Central memory CD4-positive, alpha-beta T cell (primary cell): ENCODE results near the gene TTN.

Experiments used
- DNase-seq: peaks from one replicate; pipeline ENCODE4 v3.0.0; 2022
- total RNA-seq, 3 experiments: gene quantifications; one replicate each; lab custom pipeline; 2026; lab: John Stamatoyannopoulos, UW

Gene TTN
- 2.4 to 407 (median 33.4) reads per million in 3 experiments for total RNA-seq

DNA sequence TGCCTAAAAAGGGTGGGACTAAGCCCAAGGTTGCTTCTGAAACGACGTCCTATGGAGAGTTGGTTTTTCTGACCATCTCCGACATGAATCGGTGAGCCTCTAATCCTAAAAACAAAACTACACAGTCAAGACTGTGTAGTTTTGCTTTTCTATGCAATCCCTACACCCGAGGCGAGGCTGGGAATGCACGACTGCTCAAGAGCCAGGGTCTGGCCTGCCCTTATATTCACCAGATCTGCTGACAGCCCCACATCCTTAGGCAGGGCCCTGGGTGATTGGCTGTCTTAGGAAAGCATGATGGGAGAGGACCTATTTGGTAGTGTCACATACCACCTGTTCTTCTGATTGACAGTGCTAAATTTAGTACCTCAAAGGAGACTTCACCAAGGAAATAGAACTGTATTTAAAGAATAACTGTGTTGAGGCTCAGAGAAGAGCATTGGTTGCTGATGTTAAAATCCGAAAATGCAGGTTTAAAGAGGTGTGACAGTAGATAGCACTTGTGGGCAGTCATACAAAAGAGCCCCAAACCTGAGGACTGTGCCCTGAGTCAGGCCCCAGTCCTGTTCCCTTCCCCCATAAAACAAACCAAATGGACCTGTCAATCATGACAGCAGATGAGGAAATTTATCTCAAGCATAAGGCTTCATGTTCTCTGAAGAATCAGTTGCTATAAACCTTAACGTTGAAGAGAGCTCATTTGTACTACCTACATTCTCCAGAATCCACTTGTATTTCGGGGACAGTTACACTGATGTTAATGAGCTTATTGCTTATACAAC lies at the start of gene TTN:
TSS of gene TTN (minus strand) at position 197 of the 782 bp plus-strand sequence. CDS start 2,781 bp downstream, outside the sequence.
- no peak for DNase-seq

DNA sequence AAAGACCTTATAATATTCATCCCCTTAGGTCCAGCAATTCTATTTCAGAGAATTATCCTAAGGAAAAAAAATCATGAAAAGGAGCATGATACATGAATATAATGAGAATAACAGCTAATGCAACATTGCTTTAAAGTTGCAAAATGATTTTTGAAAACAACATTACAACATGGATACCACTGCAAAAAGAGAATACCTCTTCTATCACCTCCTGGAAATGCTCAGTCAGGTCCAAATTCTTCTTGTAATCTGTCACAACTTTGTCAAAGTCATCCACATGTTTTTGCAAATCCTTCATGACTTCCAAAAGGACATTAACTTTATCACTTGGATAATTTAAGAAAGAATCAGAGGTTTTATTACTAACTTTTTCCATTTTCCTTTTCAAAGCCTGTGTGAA lies 47.9 kb upstream of the TTN start:
- no peak for DNase-seq

DNA sequence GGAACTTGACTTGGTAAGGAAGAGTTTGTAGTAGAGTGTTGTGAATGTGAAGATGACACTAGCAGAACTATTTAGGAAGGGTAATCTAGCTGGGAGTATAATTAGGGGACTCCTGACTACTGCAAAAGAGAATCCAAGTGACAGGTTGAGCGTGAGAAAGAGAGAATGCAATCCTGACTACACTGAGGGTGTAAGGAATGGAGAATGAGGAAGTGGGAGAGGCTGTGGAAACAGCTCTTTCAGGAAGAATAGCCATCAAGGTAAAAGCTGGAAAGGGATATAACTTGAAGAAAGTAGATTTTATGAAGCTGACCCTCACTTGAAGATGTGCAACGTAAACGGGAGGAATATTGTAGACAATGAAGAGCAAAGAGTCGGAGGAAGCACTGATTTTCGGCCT lies 41.1 kb upstream of the TTN start:
- DNase-seq = no peak

DNA sequence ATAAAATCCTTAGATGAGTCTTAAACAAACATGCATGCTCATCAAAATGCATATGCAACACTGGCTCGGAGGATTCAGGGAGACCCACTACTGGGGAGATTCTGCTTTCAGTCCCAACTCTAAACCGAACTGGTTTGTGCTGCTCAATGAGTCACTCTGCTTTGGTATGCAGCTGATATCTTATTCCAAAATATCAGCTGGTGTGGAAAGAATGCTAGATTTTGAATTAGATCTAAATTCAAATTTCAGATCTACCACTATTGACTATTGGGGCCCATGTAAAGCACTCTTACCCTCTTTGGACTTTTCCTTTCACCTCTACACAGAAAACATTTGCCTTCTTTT lies 39.2 kb upstream of the TTN start:
- no peak for DNase-seq

DNA sequence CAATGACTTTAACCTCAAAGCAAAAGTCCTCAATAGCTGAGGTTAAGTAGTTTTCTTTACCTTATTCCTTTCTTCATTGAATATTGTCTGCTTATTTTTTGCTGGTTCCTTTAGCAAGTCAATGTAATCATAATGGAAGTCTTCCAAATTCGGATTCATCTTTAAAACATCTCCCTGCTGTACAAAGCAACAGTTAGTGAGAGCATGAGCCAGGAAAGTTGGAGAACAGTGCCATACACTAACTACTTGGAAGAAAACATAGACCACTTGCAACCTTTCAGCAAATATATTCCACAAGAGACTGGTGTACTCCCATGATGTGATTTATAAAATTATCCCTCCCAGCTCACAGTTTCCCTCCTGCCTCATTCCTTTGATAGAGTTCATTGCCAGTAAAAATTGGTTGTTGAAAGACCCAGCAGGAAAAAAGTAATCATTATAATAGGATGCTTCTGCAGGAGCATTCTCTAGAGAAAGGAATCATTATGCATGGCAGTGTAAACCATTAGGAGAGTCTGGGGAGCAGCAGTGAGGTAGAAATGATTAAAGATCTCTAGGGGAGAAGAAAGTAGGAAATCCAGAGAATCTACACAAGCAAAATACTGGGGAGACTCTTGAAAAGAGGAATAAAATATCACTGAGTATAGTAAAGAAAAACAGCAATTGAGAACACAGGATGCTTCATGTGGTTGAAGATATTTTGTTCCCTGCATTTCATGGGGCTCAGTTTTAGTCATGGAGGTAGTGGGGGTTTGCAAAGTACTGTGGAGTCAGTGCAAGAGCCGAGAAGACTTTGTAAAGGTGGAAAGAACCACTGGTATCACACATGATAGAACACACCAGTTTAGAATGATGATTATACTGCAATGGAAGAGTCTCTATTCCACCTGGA lies 38.6 kb upstream of the TTN start:
- DNase-seq = no peak

DNA sequence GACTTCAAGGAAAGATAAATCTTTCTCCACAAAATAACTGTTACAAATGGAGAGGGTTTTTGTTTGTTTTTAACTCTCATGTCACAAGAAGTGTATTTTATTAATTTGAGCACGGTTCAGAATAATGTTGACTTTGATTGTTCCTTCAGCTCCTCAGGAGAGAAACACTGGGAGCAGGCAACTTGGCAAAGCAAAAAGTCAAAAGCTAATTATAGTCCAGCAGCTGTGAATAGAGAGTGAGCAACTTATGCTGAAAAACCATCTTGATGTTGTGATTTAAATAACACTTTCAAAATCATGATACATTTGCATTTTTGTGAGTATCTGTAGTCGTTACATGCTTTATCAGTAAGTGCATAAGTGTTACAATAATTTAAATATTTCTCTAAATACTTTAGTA lies 37.5 kb upstream of the TTN start:
- no peak for DNase-seq

DNA sequence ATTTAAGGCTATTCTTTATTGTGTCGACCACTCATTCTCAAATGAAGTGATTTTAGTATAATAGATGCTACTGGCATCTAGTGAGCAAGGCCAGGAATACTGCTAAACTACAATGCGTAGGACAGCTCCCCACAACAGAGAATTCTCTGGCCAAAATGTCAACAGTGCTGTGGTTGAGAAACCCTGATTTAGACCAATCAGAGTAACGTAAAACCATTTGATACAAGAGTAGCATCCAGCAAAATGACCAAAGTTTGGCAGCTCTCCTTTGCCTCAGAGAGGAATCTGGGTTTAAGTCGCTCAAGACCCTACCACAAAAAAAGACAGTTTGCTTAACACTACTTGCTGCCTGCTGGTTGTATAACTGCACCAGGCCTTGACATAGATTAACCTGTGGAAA lies 37.0 kb upstream of the TTN start:
- DNase-seq = no peak

DNA sequence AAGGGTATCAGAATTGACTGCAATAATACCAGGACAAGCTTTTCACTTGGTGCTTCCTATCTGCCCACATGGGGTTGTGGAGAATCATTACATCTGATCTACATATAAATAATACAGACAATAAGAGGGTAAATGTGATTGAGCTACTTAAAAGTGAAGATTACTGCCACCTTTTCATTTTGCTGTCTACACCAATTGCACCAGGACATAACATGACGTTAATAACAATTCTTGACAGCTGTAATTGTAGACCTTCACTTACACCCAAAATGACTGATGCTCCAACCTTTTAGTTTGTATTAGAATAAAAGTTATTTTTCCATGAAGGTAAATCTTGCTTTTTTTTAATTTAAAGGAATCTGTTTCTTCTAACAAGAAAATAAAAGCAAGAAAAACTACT lies 36.5 kb upstream of the TTN start:
- DNase-seq = no peak

DNA sequence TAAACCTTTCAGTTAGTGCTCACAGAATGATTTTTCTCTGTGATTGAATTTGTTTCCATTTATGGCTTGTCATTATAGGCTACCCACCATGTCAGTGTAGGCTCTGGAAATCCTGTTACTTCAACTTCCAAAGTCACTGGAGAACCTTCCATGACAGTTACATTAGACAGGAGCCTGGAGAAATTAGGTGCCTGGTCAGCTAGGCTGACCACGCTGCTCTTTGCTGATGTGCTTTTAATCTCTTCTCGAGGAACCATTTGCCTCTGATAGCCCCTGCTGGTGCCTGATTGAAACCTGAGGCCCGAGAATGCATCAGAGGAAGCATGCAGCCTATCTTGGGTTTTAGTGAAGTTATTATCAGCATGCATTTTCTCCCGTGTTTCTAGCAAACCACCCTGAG lies 29.6 kb upstream of the TTN start:
- no peak for DNase-seq

DNA sequence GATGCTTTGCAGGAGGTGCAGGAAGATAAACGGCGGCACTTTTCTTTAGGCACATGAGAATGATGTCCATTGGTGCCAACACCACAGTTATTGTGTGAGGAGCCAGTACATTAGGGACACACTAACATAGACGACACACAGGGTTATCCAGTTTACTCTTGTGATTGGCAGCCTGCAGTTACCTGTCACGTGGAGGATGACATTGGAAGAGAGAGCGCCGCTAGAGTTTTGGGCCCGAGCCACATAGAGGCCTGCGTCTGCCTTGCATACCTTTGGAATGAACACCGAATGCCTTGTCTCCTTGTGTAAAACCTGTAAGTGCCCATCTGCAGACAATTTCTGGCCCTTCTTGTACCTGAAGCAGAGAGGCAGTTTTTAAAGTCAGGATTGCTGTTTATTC lies 26.9 kb upstream of the TTN start:
- DNase-seq = no peak

DNA sequence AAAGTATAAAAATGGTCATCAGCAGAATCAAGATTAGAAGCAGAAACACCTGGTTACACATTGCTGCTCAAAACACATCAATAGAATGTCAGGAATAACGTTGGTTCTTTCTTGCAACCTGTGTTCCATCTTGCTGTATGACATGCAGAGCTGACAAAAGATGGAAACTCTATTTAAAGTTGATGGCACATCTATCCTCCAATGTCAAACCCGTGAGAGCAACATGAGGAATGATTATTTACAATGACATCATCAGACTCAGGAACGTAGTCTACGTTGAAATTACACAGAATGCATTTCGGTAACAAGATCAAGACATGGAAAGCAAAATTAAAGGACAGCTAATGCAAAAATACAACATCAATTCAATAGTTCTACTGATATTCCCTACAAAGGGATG lies 26.2 kb upstream of the TTN start:
- no peak for DNase-seq

DNA sequence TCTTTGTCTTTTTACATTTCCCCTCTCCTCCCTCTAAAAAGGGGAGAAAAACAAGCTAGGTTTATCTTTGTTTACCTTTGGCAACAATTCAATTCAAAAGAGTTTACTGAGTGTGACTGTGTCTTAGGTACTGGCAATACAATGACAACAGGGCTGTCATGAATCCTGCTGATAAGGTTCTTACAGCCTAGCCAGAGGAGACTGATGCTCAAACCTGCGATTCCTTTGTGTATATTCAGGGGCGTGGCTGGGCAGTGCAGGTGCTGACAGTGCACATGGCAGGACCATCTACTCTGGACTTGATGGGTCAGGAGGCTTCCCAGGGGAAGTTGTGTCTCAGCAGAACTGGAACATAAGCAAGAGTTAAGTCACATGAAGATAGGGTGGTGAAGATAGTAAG lies 23.2 kb upstream of the TTN start:
- DNase-seq = no peak

DNA sequence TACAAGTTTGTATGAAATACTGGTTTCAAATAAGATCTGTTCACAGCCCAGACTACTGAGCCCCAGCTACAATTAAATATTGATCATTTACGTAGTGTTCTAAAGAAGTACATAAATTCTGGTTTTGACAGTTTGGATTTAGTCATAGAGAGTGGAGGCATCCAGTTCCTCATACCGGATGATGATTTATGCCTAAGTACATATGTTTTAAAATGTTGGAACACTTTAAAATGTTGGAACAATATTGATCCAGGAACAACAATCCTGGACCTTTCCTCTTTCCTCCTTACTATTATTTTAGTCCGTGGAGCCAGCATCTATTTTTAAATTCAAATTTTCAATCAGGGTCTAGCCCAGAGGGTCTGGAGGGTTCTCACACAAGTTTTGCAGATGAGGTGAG lies 22.8 kb upstream of the TTN start:
- DNase-seq = no peak

DNA sequence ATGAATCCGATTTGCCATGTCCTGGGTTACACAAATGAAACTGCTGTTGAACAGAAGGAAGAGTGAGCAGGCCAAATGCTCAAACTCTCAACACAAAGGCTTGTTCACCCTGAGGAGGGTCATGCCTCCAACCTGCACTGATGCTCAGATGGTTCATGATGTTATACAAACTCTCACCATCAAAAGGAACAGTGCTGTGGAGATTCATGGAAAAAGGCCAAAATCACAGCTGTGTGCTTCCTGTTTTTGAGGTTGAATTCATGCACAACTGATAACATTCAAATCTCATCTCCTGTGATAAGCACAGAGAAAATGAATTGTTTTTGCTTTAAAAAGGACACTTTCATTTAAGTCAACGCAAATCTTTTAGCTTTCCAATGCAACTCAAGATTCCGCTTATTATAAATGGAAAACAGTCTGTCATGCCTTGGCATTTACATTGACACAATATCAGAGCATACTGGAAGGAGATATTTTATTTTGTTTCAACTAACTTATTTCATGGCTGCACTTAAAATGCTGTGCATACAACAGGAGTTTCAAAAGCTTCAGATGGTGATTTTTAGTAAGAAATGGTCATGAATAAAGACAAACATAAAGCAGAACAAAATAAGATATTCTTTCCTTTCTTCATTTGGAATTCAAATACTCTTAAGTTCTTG lies 22.2 kb upstream of the TTN start:
- no peak for DNase-seq

DNA sequence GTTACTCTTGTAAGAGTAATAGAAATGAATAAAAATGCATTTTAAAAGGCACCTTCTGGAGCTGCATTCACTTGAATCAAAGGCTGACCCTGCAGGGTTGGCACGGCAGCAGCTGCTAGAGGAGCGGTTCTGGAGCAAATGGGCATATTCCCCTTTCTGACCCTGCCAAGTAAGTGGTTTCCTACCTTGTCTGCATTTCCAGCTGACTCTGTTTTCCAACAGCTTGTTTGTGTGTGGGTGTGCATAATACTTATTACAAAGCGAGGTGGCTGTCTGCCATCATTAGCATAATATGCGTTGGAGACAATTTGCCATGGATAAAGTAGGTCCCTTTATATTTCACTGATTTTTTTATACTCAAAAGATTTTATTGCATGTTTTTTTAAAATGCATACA lies 21.3 kb upstream of the TTN start:
- no peak for DNase-seq

DNA sequence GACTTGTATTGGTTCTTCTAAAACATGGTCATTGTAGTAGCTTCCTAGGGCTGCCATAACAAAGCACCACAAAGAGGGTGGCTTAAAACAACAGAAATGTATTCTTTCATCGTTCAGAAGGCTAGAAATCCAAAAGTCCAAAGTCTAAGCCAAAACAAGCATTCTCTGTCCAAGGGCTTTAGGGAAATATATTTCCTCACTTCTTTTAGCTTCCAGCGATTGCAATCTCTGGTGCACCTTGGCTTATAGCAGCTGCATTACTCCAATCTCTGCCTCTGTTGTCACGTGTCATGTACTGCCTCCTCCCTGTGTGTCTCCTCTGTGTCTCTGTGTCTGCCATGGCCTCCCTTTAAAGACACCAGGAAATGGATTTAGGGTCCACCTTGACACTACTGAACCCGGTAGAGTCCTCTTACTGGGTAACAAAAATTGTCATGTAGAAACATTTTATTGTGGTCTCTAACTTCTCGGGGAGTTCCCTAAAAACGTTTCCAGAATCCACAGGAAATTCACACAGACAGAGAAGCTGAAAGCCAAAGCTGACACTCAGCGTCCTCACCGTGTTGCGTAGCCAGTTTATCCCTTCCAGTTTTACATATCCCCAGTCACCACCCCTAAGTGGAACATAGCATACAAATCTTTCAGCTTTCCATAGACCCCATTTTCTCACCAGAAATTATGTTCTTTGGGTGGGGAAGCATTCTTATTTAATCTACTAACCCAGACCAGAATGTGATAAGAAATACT lies 20.7 kb upstream of the TTN start:
- no peak for DNase-seq

DNA sequence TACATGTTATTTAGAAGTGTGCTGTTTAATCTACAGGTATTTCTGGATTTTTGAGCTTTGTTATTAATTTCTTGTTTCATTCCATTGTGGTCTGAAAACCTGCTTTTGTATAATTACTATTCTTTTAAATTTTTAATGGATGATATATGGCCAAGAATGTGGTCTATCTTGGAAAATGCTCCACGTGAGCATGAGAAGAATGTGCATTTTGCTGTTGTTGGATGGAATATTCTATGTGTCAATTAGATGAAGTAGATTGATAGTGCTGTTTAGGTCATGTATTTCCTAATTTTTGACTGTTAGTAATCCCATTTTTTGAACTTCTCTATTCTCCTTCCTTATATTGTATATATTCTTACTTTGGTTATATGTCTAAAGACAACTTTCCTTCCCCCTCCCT lies 19.9 kb upstream of the TTN start:
- DNase-seq = no peak

DNA sequence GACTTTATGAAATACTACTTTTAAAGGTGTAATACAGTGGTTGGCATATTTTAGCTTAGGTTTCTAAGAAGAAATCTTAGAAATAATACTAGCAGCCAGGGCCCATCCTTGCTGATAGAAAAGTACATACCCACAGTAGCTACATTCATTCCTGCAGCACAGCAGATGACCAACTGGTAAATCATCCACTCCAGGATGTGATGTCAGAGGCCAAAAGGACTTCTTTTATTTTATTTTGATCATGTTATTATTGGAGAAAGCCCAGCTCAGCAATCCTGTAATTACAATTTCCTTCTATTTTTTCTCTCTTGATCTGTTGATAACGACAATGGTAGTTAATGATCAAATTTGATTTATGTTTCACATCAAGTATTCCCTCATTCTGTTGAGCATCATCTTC lies 18.0 kb upstream of the TTN start:
- no peak for DNase-seq

DNA sequence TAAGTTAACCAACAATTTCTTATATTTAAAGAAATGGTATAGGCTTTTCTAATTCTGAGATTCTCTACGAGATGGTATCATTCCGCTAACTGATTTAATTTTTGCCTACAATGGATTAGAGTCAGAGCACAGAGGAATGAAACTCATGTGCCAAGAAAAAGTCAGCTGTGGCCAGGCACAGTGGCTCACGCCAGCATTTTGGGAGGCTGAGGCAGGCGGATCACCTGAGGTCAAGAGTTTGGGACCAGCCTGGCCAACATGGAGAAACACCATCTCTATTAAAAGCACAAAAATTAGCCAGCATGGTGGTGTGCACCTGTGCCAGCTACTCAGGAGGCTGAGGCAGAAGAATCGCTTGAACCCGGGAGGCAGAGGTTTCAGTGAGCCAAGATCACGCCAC lies 17.0 kb upstream of the TTN start:
- DNase-seq = no peak

DNA sequence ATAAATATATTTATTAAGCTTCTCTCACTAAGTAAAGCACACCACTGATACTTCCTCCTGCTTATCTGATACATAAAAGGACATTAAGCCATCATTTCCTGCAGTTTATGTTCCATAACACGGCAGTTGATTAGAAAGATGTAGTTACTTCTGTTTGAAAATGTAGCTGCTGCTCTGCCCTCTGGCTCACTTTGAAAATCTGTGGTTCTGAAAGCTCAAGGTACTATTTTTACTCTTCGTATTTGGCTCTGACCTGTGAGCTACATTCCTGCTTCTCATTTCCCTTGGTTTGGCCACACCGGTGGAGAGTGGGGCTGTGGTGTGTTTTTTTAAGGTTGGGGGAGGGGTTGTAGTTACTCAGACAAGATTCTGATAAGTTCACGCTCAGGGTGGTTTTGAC lies 12.8 kb upstream of the TTN start:
- no peak for DNase-seq

DNA sequence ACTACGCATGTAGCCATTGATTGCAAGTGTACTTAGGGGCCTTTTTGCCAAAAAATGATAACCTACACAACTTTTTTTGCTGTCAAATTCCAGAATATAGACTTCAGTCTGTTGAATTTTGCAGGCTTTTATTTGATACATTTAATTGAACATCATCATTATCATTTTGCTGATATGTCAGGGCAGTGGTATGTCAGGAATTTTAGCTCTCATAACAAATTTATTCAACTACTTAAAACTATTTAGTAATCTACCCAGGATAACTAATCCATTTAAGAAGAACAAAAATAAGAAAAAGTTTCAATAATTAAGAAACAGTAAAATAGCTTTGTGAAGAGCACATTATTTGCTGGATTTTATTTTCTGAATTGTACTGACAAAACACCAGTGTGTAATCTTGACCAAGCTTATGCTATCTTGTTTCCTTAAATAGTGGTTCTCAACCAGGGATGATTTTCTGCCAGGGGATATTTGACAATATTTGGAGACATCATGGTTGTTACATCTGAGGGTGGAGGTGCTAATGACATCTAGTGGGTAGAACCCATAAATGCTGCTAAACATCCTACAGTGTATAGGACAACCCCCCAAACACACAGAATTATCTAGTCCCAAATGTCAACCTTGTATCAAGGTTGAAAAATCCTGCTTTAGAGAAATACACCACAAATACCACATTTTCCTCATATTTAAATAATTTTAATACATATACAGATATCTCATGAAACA lies 12.1 kb upstream of the TTN start:
- no peak for DNase-seq

DNA sequence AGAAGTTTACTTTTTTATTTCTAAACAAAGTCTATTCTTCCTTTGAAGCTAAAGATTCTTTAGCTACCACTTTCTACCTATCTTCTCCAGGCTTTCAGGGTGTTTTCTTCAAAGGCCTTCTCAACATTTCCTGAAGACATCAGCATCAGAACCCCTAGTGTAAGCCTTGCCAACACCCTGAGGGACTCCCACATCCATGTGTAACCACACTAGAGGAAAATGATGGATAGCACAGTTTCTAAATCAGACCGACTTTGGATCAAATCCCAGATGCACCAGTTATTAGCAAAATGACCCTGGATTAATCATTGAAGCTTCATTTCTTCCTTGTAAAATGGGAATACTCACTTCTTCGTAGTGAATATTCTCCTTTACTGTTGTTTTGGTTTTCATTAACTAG lies 4.7 kb upstream of the TTN start:
- DNase-seq = no peak
